Left ventricle myocardium inferior (tissue), 1 donor: ENCODE measurements around the gene LSM12. TPM values are rescaled to one million over a fixed set of nuclear protein-coding genes. Genes with fewer than 3 reads are reported as not detected.
"Not testable (repeated sequence)": the region's sequence is repeated elsewhere in the genome, so short reads cannot be mapped to it uniquely, and the experiment has no call there.

Source experiments
- DNase-seq: peaks from one replicate; pipeline ENCODE4 v3.0.0-alpha.2; 2020
- H3K27ac ChIP-seq: fragments of 200-600 bp; replicated peaks from 2 replicates; pipeline ENCODE4 v1.8.0; 2021
- H3K27me3 ChIP-seq: fragments of 200-600 bp; 2 replicates; pipeline ENCODE4 v1.8.0; 2021; ENCODE audit warnings: low read depth
- H3K36me3 ChIP-seq: fragments of 200-600 bp; 2 replicates; pipeline ENCODE4 v1.8.0; 2021
- H3K4me1 ChIP-seq: fragments of 200-600 bp; 2 replicates; pipeline ENCODE4 v1.8.0; 2021
- H3K4me3 ChIP-seq: fragments of 200-600 bp; 2 replicates; pipeline ENCODE4 v1.8.0; 2021; ENCODE audit warnings: mild to moderate bottlenecking, moderate library complexity
- H3K9me3 ChIP-seq: fragments of 200-600 bp; replicated peaks from 2 replicates; pipeline ENCODE4 v1.8.0; 2021
- intact Hi-C: fragments of 100-400 bp; cut with micrococcal nuclease; formaldehyde crosslinking; loops from one replicate; pipeline ENCODE4 v1.11.0; 2022
- total RNA-seq: library from RNA; stranded (reverse); fragmentation: NEBNext Ultra II Directional; extraction: Animal tissue kit (Norgen Biotek cat#: 25700); gene quantifications from one replicate; pipeline ENCODE4 v1.2.1, GENCODE V29; 2021
- TF ChIP-seq, protein P1 (sequence below): fragments of 200-600 bp; IDR thresholded peaks from 2 replicates; pipeline ENCODE4 v1.8.0; 2021; ENCODE audit warnings: antibody characterized with exemption, mild to moderate bottlenecking, borderline replicate concordance
- donor health status: DM: no; HTN: yes; CAD: no; lungs with severe emphysema.

LSM12 gene
- total RNA-seq, 1 donor from 2014 or later = 41.2 TPM

DNA sequence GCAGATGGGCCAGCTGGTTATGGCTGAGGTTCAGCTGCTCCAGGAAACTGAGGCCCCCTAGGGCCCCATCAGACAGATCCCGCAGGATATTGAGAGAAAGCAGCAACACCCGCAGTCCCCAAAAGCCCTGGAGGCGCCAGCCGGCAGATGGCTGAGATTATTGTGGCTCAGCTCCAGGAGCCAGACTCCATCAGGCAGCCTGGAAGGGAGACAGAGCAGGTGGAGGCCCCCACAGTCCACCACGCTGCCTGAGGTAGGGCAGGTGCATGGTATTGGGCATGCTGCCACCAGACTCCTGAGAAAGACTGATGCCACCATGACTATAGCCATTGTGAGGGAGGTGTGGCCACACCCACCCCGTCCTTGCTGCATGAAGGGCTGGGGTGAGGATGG lies 42.2 kb downstream of the LSM12 start:
- DNase-seq = no peak
- Histone ChIP-seq H3K36me3 (peaks cover 3% of the 10 kb centered on the region), H3K4me1 (peaks cover 4% of the 10 kb centered on the region), H3K4me3 (no peak overlapping the region), H3K9me3 (no peaks in the 10 kb centered on the region), H3K27me3 (no peaks in the 10 kb centered on the region), H3K27ac (no peak overlapping the region)
- intact Hi-C loops = no loop called here
- TF ChIP-seq, protein P1, sequence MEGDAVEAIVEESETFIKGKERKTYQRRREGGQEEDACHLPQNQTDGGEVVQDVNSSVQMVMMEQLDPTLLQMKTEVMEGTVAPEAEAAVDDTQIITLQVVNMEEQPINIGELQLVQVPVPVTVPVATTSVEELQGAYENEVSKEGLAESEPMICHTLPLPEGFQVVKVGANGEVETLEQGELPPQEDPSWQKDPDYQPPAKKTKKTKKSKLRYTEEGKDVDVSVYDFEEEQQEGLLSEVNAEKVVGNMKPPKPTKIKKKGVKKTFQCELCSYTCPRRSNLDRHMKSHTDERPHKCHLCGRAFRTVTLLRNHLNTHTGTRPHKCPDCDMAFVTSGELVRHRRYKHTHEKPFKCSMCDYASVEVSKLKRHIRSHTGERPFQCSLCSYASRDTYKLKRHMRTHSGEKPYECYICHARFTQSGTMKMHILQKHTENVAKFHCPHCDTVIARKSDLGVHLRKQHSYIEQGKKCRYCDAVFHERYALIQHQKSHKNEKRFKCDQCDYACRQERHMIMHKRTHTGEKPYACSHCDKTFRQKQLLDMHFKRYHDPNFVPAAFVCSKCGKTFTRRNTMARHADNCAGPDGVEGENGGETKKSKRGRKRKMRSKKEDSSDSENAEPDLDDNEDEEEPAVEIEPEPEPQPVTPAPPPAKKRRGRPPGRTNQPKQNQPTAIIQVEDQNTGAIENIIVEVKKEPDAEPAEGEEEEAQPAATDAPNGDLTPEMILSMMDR = no peak

DNA sequence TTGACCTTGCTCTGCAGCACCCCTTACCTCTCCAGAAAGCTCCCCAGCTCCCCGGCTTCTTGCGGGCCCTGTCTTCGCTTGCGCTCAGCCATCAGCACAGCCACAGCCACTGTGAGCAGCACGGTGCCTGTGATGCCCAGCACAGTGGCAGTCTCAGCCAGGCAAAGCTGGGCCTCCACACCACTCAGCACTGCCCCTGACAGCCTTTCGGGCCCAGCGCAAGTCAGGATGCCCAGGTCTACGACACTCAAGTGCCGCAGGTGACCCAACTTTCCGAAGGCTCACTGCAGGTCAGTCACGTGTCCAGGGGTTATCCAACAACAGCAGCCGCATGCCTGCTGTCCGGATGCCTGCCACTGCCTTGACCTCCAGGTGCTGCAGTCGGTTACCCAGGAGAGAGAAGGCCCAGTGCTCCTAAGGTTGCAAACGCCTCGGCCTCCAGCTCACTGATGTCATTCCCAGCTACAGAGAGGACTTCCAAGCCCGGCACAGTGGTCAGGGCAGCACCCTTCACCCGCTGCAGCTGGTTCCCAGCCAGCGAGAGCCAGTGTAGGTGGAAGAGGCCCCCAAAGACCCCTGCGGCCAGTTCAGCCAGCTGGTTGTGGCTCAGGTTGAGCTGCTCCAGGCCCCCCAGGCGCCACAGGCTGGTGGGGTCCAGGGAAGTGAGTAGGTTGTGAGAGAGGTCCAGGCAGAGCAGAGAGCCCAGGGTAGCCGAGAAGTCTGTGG lies 42.8 kb downstream of the LSM12 start:
- Histone ChIP-seq H3K4me3 (no peak overlapping the region), H3K4me1 (peaks cover 4% of the 10 kb centered on the region), H3K36me3 (peaks cover 3% of the 10 kb centered on the region), H3K27ac (no peak overlapping the region), H3K27me3 (no peaks in the 10 kb centered on the region), H3K9me3 (no peaks in the 10 kb centered on the region)
- no peak for DNase-seq
- TF ChIP-seq, protein P1 = no peak
- intact Hi-C loops = no loop called here

DNA sequence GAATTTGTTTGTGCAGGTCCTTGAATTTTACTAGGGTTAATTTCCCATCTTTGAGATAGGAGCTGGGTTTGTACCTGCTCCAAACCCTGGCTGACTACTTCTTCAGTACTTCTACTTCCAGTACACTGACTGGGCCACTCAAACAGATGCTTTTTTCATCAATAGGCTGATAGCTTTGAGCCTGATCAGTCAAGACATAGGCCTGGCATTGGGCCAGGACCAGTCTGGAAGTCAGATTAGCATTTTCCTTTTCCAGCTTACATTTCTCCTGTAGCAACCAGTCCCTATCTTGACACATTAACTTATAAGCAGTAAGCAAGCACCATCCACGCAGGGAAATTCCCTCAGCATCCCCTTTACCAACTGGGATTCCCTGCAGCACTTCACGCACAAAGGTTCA lies 44.2 kb downstream of the LSM12 start:
- Histone ChIP-seq H3K9me3 (no peaks in the 10 kb centered on the region), H3K36me3 (peaks cover 3% of the 10 kb centered on the region), H3K27ac (no peak overlapping the region), H3K27me3 (no peaks in the 10 kb centered on the region), H3K4me3 (no peak overlapping the region), H3K4me1 (peaks cover 4% of the 10 kb centered on the region)
- intact Hi-C loops = no loop called here
- TF ChIP-seq, protein P1 = no peak
- DNase-seq = no peak

DNA sequence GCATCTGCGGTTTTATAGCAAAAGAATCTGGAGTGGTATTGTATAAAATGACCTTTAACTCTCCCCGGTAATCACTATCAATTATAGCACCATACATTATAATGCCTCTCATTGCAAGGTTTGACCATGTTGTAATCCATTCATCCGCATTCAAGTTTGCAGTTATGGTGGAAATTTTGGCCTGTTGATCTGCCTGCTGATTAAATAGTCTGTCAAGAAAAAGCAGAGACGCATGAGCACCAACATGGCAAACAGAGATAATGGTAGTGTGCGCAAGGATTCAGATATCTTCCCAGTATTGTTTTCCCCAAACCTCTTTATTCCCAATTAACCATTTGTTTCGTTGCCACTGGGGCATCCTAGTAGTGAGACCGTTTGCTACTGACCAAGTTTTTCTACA lies 45.2 kb downstream of the LSM12 start:
- intact Hi-C loops, DNase-seq, H3K27me3 ChIP-seq, H3K4me3 ChIP-seq, H3K36me3 ChIP-seq, H3K27ac ChIP-seq, H3K9me3 ChIP-seq, H3K4me1 ChIP-seq: not testable (repeated sequence)

DNA sequence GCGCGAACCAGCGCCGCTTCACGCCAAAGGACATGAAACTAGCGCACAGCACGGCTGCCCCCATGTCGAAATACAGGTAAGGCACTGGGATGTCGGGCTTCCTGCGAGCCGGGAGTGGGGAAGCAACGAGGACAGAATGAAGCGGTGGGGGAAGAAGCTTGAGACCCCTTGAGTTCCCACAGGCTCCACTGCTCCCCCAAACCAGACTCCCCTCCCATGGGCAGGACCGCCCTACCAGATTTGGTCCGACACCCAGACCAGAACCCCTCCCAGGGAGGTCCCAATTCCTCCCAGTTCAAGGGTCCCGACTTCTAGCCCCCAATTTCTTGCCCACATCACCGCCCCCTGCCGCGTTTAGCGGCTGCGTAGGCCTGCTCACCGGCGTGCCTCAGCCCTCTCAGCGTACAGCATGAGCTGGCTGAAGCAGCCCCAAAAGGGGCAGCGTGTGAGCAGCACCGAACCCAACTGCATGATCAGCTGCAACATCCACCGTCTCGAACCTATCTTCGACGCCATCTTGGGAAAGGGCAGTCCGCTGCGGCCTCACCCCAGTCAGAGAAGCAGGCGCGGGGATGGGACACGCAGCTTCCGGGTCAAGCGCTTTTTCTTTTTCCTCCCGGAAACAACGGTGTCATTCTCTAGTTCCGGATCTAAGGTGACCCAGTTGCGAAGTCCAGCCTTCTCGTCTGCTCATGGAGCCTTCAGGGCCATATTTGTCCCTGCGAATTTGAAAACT lies 51.9 kb downstream of the LSM12 start, which contains the start of gene TMEM101:
Gene TMEM101, minus strand, starts transcription at position 527 of the 736 bp plus-strand sequence. Its CDS starts 11 bp downstream, at position 516.
- intact Hi-C loops = no loop called here
- no peaks in the 10 kb centered on the region for H3K9me3 ChIP-seq

More for the DNA sequence above, 51.9 kb downstream of the LSM12 start, which contains the start of gene TMEM101:
- Histone ChIP-seq H3K4me1 (peaks cover 45% of the 10 kb centered on the region), H3K27me3 (no peaks in the 10 kb centered on the region), H3K36me3 (peaks cover 4% of the 10 kb centered on the region), H3K27ac (peak within 1 kb of the TSS; percentile 85), H3K4me3 (peak within 1 kb of the TSS; percentile 93)
- TF ChIP-seq, protein P1 = no peak
- peak; percentile 90 for DNase-seq
